AG04450 (cell line): ENCODE results near the gene SPATA32. TPM values are rescaled to one million over a fixed set of nuclear protein-coding genes. Genes with fewer than 3 reads are reported as not detected.
"Not testable (repeated sequence)": the region's sequence is repeated elsewhere in the genome, so short reads cannot be mapped to it uniquely, and the experiment has no call there.

Experiments
- CTCF ChIA-PET: fragments of 300-600, 350-600 bp; formaldehyde crosslinking; extraction: SDS; loops from one replicate; lab custom pipeline; 2022; ENCODE audit warnings: antibody characterized with exemption, inconsistent platforms; lab: Charles Lee
- POLR2A ChIA-PET: fragments of 350-600 bp; formaldehyde crosslinking; extraction: SDS; loops from one replicate; lab custom pipeline; 2021; ENCODE audit warnings: antibody characterized with exemption, inconsistent platforms; lab: Yijun Ruan, JAX
- DNase-seq: peaks from one replicate; pipeline ENCODE4 v3.0.0-alpha.2; 2011; ENCODE audit warnings: low read depth, low spot score
- H3K27ac ChIP-seq: one replicate; pipeline ENCODE4 v1.5.1; 2012; ENCODE audit warnings: low read depth, low read length, control low read depth
- H3K27me3 ChIP-seq: one replicate; pipeline ENCODE4 v1.6.0; 2012; ENCODE audit warnings: low read length; ENCODE audit not compliant: control insufficient read depth, insufficient read depth
- H3K4me3 ChIP-seq: 2 replicates; pipeline ENCODE4 v1.5.1; 2011; ENCODE audit warnings: mild to moderate bottlenecking, low read depth, low read length, control low read depth
- H3K9me3 ChIP-seq: 2 replicates; pipeline ENCODE4 v1.5.1; 2012; ENCODE audit warnings: low read length; ENCODE audit not compliant: control insufficient read depth, insufficient read depth
- CTCF ChIP-seq: IDR thresholded peaks from 2 replicates; pipeline ENCODE4 v1.5.1; 2011; ENCODE audit warnings: low read depth, low read length, control low read depth, inconsistent platforms
- polyA plus RNA-seq: library from polyadenylated mRNA; depleted of rRNA; stranded (reverse); fragments of >200 nt; gene quantifications from 2 replicates; pipeline ENCODE4 v1.2.3, GENCODE V29; 2011

Gene SPATA32
- polyA plus RNA-seq, 1 experiment, result not detected

- no peak overlapping the region for H3K4me3 ChIP-seq
- no peak for TF ChIP-seq CTCF
- no peaks in the 10 kb centered on the region for H3K27me3 ChIP-seq
- CTCF ChIA-PET, result interaction anchor here (0.6 to 2.0 kb wide), 6 partner anchors 11 to 79 kb away, joined by 3 to 8 read pairs (median 4); partner anchors contain the start of gene MAP3K14
- DNase-seq, result no peak
- POLR2A ChIA-PET, result interaction anchor here (1.6 to 4.2 kb wide), 2 partner anchors 11 to 12 kb away, joined by 7 to 14 read pairs; partner anchors contain the start of gene MAP3K14
- H3K9me3 ChIP-seq, result no peaks in the 10 kb centered on the region
- no peak overlapping the region for H3K27ac ChIP-seq
These were observed 44.2 kb upstream of the SPATA32 start for GRCh38 chr17:45306094-45306493.

GRCh38 chr17:45305530-45306087 lies 43.7 kb upstream of the SPATA32 start:
- Histone ChIP-seq H3K27ac (no peak overlapping the region), H3K9me3 (no peaks in the 10 kb centered on the region), H3K4me3 (no peak overlapping the region), H3K27me3 (no peaks in the 10 kb centered on the region)
- no peak for TF ChIP-seq CTCF
- POLR2A ChIA-PET, result interaction anchor here (1.6 to 4.2 kb wide), 2 partner anchors 12 kb away, joined by 7 to 14 read pairs; partner anchors contain the start of gene MAP3K14
- DNase-seq, result no peak
- CTCF ChIA-PET, result interaction anchor here (1.3 to 2.0 kb wide), 3 partner anchors 11 to 79 kb away, joined by 3 to 8 read pairs (median 5); partner anchors contain the start of gene MAP3K14

- TF ChIP-seq CTCF, result no peak
- Histone ChIP-seq H3K9me3 (no peaks in the 10 kb centered on the region), H3K4me3 (no peak overlapping the region), H3K27me3 (no peaks in the 10 kb centered on the region), H3K27ac (no peak overlapping the region)
- CTCF ChIA-PET, result no interaction called here
- DNase-seq, result no peak
- POLR2A ChIA-PET, result interaction anchor here (1.1 kb wide), 1 partner anchor 13 kb away, joined by 3 read pairs; no protein-coding TSS in a partner anchor
These were observed 40.8 kb upstream of the SPATA32 start for GRCh38 chr17:45302649-45303173.

GRCh38 chr17:45302220-45302619 lies 40.3 kb upstream of the SPATA32 start:
- H3K27ac ChIP-seq, result not testable (repeated sequence)

GRCh38 chr17:45301674-45302073 lies 39.8 kb upstream of the SPATA32 start:
- no peak overlapping the region for H3K4me3 ChIP-seq
- H3K9me3 ChIP-seq, result no peaks in the 10 kb centered on the region
- TF ChIP-seq CTCF, result no peak
- no peak for DNase-seq
- CTCF ChIA-PET, result interaction anchor here (0.7 kb wide), 1 partner anchor 100 kb away, joined by 3 read pairs; no protein-coding TSS in a partner anchor
- H3K27me3 ChIP-seq, result no peaks in the 10 kb centered on the region
- no peak overlapping the region for H3K27ac ChIP-seq
- POLR2A ChIA-PET, result no interaction called here

More at GRCh38 chr17:45302220-45302619, 40.3 kb upstream of the SPATA32 start:
- not testable (repeated sequence) for DNase-seq, H3K27me3 ChIP-seq, H3K9me3 ChIP-seq, H3K4me3 ChIP-seq
- ChIA-PET POLR2A (interaction anchor here (1.1 kb wide), 1 partner anchor 14 kb away, joined by 3 read pairs; no protein-coding TSS in a partner anchor), CTCF (interaction anchor here (0.7 kb wide), 1 partner anchor 100 kb away, joined by 3 read pairs; no protein-coding TSS in a partner anchor)
